Astrocyte (in vitro differentiated cells and primary cell): Measurements from ENCODE around the gene SLC12A8.

Experiments
- EZH2 ChIP-seq: IDR thresholded peaks from 2 replicates; pipeline ENCODE4 v1.6.1; 2012; ENCODE audit warnings: mild to moderate bottlenecking, low read length, inconsistent platforms; ENCODE audit not compliant: insufficient read depth
- TF ChIP-seq, protein P1 (sequence below): IDR thresholded peaks from 2 replicates; pipeline ENCODE4 v1.5.1; 2011; ENCODE audit warnings: low read depth, mild to moderate bottlenecking, inconsistent platforms, low read length, moderate library complexity; ENCODE audit not compliant: insufficient read depth

DNA sequence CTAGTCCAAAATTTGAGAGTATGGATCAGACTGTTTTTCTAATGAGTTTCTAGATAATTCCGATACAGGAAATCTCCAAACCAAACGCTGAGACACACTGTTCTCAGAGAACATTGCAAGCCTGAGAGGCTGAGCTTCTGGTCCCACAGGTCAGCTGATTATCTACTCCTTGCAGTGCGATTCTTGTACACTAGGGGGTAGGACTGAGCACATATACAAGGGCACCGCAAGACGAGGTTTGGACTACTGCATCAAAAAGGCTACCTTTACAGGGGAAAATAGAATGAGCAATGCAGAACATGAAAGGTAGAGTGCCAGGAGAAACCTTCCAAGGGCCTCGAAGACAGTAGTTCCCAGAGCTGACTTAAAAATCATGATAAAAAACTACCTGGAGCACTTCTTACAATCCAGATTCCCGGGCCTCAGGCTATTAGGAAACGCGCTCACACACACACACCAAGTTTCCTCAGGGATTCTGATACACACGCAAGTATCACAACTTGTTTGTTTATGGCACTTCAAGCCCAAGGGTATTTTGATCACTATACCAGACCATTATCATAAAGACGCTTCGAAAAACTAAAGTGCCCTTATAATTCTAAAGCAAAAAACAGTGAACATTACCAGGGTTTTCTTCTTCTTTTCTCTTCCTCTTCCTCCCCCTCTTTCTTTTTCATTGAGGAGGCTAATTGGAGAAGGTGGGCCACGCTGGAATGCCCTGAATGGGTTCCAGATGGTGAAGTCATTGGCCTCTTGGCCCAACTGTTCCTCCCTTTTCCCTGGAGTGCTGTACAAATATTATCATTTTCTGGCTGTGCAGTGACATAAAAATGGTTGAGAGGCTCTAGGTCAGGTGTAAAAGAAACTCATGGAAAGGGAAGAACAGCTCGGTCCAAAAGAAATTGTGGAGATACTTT lies 61.8 kb downstream of the SLC12A8 start:
- TF ChIP-seq, protein P1, sequence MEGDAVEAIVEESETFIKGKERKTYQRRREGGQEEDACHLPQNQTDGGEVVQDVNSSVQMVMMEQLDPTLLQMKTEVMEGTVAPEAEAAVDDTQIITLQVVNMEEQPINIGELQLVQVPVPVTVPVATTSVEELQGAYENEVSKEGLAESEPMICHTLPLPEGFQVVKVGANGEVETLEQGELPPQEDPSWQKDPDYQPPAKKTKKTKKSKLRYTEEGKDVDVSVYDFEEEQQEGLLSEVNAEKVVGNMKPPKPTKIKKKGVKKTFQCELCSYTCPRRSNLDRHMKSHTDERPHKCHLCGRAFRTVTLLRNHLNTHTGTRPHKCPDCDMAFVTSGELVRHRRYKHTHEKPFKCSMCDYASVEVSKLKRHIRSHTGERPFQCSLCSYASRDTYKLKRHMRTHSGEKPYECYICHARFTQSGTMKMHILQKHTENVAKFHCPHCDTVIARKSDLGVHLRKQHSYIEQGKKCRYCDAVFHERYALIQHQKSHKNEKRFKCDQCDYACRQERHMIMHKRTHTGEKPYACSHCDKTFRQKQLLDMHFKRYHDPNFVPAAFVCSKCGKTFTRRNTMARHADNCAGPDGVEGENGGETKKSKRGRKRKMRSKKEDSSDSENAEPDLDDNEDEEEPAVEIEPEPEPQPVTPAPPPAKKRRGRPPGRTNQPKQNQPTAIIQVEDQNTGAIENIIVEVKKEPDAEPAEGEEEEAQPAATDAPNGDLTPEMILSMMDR, result peak; percentile 49
- no peak for TF ChIP-seq EZH2
